Occipital lobe (tissue), 2 donors: ENCODE results near the gene CPT1B. TPM values are rescaled to one million over a fixed set of nuclear protein-coding genes. Genes with fewer than 3 reads are reported as not detected.
A peak's percentile ranks its signal among the peaks of the same experiment; 100 is the strongest.

ENCODE experiments used
- DNase-seq: peaks from one replicate; lab custom pipeline; 2025; lab: John Stamatoyannopoulos, UW
- total RNA-seq: library from RNA; depleted of rRNA; stranded (reverse); fragments of >200 nt; gene quantifications from one replicate; pipeline ENCODE4 v1.2.3, GENCODE V29; 2014

Gene CPT1B
- total RNA-seq, 1 donor from 2014 or later = 6.7 TPM

DNA sequence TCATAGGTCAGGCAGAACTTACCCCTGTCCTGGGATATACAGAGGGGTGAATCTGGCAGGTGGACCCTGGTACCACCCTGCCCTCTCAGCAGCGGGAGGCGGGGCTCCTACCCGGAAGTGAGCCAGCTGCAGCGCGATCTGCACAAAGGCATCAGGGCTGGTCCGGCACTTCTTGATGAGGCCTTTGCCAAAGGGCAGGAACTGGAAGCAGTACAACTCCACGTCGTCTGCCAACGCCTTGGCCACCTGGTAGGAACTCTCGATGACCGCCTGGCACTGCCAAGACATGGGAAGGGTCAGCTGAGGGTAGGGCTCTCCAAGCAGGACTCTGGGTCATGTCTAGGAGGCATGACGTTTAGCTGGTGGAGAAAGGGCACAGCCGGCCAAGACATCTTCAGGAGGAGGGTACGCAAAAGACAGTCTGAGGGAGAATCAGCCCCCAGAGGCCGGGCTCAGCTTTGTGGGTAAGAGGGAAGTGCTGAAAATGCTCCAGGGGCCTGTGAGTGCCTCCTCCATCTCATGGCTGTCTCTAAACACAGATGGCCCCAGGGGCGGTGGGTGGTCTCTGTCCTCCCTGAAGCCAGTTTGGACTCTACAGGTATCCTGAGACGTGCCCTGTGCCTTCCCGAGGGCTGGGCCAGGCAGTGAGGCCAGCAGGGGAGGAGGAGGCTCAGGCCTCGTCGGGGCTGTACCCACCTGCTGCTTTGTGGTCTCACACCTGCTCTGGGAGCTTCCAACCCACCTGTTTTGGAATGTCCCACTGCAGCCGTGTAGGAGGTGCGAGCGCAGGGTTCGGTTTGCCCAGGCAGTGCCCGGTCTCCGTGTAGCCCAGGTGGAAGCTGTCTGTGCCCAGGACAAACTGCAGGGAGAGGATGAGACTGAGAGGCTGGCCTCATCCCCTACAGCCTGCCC is 6.7 kb downstream of the CPT1B start:
- no peak for DNase-seq

DNA sequence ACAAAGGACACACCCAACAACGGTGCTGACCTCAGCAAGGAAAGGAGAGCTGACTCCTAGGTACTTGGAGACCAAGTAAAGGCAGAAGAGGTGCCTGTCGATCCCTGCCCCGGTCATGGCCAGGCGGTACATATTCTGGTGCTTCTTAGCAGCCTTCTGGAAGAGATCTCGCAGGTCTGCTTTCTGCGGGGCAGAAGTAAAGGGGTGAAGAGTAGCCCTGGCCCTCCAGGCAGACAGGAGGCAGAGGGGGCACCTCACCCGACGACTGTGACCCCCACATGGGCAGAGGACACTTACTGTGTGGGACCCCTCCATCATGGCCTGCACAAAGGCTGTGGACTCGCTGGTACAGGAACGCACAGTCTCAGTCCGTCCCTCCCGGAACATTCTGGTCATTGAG is 7.4 kb downstream of the CPT1B start:
- no peak for DNase-seq

DNA sequence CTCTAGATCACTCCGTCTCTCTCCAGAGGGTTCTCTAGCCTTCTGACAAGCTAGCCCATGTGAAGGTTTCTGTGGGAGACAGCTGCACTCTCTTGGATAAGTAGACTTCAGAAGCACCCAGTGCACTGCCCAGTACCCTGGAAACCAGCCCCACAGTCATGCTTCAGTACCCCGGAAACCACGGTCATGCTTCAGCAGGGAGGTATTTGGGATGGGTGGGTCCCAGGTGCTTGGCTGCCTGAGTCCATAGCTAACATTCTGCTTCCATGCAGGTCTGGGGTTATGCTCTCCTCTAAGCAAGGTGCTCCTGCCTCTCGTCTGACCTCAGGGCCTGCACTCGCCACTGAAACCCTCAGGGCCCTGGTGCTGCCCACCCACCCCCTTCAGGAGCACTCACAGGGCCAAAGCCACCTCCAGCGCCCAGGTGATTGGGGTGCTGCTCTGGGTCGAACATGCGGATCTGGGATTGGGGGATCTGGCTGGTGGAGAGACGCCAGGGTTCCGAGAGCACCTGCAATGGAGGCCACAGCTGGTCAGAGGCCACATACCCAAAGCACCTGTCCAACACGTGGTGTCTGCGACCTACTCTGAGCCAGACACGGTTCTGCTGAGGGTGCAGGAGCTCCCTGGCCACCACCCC is 8.2 kb downstream of the CPT1B start:
- DNase-seq = no peak

DNA sequence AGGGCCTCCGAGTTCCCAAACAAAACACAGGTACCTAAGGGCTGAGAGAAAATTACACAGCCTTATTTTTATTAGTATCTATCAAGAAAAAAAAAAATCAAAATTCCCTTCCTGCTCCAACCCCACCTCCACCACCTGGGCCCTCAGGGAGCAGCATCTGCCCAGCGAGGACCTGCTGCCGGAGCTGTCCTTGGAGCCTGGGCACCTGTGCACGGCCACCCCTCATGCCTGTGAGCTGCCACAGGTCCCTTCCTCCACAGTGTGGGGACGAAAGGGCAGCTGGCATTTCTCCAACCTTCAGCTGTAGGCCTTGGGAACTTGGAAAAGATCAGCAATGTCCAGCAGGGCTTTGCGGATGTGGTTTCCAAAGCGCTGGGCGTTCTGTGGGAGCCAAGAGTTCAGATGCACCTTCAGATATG is 9.2 kb downstream of the CPT1B start:
- DNase-seq = no peak

DNA sequence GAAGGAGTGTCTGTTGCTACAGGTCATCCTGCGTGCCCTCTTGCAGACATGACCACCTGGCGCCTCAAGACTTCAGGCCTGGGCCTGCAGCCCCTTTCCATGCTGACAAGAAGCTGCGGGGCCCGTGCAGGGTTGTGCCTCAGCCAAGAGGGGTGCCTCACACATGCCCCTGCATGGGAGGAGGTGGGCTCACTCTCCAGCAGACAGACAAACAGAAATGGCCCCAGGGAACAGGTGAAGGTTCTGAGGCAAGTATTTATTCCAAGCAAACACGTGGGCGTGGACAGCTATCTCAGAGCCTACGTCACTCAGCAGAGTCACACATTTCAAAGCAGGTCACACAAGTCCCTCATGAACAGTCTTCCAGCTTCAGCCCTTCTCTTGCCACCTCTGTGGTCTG is 9.6 kb downstream of the CPT1B start:
- no peak for DNase-seq

DNA sequence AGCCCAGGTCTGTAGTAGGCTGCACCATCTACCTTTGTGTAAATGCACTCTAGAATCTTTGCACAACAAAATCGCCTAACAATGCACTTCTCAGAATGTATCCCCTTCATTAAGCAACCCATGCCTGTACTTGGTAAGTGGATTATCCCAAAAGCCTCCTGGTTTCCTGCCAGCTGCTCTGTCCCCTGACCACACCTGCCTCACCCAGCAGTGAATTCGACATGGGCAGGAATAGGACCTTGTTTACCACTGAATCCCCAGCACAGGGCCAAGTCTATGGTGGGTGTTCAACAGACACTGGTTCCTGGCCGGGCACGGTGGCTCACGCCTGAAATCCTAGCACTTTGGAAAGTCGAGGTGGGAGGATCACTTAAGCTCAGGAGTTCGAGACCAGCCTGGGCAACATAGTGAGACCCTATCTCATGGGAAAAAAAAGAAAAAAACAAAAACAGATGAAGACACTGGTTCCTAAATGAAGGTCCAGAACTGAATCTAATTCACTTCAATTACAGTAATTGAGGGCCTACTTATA is 10.4 kb downstream of the CPT1B start:
- no peak for DNase-seq

DNA sequence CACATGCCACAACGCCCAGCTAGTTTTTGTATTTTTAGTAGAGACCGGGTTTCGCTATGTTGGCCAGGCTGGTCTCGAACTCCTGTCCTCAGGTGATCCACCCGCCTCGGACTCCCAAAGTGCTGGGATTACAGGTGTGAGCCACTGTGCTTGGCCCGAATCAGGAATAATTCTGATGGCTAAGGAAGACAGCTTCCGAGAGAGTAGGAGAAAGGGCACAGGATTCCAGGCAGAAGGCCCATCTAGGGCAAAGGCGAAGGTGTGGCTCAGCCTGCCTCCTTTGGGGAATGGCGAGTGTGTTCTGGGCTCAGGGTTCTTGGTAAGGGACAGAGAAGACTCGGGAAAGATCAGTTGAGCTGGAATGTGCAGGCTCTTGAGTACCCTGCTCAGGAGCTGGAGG is 13.9 kb downstream of the CPT1B start:
- DNase-seq = no peak

DNA sequence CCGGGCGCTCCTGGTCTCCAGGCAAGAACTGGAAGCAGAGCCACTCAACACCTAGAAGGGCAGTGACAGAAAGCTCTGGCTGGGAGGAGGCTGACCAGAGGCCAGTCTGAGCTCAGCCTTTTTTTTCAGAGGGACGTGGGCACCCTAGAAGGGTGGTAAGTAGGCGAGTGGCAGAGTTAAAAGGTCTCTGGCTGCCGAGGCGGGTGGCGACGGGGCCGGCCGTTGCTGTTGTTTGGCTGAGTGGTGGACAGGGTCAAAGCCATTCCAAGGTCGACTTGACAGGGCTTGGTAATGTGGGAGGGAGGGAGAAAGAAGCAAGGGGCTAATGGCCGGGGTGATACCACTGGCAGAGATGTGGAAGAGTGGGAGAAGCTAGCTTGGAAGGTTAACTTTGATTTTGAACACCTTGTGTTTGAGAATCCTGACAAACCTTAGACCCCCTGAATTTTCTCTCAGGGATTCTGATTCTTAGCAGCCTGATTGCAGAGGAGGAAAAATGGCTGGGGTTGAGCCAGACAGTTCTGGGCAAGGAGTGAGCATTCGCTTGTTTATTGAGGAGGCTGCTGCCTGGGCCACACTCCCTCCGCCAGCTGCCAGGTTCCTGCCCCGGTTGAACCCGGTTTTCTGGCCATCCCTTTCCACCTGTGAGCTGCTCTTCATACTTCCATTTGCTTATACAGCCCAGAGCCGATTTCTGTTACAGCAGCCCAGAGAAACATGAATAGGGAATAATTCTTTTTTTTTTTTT is 14.6 kb downstream of the CPT1B start:
- DNase-seq = no peak

DNA sequence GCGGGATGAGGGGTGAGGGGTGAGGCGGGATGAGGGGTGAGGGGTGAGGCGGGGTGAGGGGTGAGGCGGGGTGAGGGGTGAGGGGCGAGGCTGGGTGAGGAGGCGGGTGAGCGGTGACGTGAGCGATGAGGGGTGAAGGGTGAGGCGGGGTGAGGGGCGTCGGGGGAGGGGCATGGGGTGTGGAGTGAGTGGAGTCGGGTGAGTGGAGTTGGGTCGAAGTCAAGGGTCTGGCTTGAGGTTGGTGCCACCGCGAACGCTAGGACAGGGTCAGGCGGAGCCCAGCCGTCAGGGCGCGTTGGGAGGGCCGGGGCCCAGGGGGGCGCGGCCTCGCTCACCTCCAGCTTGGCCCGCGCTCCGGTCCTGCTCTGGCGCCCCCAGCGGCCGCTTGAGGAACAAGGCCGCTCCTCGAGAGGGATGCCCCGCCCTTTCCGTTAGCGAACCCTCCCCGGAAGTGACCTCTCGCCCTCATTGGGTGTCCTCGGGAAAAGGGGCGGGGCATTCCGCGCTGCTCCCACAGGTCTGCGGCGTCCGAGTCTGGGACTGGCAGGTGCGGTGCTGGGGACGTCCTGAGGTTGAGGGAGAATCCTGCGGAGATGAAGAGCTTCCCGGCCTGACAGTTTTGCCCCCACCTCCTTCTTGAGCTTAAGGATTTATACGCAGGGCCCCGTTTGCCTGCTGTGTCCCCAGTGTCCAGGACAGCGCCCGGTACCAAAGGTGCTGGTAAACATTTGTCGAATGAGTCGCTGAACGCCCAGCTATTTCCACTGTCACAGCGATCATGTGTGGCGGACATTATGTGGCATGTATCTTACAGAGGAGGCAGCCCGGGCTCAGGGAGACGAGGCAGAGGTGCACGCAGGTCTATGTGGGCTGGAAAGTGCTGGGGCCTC is 15.5 kb downstream of the CPT1B start, which contains the start of gene SYCE3:
SYCE3 (minus strand) TSS at position 397 of the 890 bp plus-strand sequence. CDS start 6,514 bp downstream, outside the sequence.
- peak; percentile 92 for DNase-seq

DNA sequence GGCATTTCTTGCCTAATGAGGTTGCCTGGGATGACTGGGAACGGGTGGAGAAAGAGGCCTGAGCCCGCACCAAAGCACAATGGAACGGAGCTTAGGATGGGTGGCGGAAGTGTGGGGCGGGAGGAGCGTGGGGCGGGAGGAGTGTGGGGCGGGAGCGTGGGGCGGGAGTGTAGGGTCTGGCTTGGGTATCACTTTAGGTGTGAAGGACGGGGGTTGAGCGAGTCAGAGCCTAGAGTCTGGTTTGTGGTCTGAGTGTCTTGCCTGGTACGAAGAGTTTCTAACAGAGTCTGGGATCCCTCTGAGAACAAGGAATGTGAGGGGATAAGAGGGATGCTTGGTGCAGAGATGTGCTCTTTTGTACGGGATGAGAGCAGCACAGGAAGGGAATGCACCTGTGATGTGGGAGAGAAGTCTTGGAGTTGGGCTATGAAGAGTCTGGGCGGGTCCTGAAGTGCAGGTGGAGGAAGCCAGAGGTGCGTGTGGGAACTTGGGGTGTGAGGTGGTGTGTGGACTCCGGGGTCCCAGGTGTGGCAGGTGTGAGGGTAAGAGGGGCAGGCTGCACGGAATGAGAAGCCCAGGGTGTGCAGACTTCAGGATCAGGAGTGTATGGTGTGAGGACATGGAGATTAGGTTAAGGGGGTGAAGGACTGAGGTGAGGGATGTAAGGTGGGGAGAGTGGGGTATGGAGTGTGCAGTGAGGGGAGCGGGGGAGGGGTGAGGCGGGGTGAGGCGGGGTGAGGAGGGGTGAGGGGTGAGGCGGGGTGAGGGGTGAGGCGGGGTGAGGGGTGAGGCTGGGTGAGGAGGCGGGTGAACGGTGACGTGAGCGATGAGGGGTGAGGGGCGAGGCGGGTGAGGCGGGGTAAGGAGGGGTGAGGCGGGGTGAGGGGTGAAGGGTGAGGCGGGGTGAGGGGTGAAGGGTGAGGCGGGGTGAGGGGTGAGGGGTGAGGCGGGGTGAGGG is 16.5 kb downstream of the CPT1B start:
- no peak for DNase-seq

DNA sequence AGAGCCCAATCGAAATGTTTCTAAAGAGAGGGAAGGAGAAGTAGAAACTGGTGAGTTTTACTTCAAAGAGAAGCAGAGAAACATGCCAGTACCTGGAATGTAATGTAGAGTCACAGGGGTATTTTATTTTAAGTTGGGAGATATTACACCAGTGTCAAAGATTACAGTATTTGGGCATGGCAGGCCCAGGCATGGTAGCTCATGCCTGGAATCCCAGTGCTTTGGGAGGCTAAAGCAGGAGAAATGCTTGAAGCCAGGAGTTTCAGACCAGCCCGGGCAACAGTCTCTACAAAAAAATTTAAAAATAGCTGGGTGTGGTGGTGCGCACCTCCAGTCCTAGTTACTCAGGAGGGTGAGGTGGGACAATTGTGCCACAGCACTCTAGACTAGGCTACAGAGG is 18.2 kb downstream of the CPT1B start:
- DNase-seq = no peak

DNA sequence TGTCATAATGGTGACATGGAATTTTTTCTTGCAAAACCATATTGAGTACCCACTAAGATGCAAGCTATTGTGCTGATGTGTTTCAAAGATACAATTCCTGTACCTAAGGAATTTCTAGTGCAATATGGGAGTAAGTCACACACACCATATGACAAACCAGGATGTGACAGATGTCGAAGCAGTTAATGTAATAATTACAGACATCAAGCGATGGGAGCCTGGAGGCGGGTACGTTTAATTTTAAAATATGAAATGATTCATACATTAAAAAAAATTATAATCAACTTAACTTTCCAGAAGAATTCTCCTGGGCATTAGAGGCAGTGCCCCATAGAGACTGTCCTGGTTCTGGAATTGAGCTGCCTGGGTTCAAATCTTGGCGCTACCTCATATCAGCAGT is 21.5 kb downstream of the CPT1B start:
- DNase-seq = no peak

DNA sequence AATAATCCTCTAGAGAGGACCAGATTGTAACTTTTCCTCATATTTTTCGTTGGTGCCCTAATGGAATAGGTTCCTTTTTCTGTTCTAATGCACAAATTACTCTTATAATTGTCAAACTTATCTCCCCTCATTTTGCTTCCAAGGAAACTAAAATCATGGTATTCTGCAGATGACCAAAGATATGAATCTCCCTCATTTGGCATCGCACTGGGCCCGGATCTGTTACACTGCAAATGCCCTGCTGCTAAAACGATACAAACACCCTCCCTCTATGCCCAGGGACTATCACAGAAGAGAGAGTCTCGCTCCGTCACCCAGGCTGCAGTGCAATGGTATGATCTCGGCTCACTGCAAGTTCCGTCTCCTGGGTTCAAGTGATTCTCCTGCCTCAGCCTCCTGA is 24.9 kb downstream of the CPT1B start:
- no peak for DNase-seq

DNA sequence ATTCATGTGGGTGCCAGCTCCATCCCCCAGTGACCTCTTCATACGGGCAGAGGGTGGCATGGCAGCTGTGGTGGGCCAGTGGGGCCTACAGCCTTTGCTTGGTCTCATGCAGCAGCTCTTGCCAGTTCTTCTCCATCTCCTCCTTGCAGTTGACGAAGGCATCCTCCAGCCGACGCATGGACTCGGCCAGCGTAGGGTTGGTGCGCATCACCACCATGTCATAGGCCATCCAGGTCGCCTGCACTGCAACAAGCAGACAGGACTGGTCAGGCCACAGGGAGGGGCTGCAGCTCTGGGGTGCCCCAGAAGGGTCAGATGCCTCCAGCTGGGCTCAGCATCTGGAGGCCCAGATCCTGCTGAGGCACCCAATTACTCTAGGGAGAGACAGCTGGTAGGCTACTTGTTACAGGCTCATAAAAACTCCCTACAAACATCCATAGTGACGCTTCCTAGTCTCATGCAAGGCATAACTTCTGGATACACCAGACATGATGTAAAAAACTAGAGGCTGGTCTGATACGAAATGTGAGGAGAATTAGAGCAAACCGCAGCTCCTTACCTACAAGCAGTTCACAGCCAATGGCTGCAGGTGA is 27.0 kb downstream of the CPT1B start:
- no peak for DNase-seq

DNA sequence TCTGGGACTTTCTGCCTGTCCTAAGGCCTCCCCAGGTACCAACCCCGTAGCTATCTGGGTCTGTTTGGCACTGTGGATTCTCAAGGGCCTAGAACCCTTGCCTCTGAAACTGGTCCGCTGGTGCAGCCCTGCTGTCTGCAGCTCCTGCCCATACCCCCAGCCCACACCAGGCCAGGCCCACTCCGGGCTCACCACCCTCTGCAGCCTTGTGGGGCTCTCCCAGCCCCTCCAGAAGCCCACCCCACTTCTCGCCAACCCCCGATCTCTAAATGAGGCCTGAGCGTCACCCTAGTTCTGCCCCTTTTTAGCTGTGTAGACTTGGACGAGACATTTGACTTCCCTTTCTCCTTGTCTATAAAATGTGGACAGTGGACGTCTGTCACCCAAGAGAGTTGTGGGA is 27.8 kb downstream of the CPT1B start:
- DNase-seq = no peak

DNA sequence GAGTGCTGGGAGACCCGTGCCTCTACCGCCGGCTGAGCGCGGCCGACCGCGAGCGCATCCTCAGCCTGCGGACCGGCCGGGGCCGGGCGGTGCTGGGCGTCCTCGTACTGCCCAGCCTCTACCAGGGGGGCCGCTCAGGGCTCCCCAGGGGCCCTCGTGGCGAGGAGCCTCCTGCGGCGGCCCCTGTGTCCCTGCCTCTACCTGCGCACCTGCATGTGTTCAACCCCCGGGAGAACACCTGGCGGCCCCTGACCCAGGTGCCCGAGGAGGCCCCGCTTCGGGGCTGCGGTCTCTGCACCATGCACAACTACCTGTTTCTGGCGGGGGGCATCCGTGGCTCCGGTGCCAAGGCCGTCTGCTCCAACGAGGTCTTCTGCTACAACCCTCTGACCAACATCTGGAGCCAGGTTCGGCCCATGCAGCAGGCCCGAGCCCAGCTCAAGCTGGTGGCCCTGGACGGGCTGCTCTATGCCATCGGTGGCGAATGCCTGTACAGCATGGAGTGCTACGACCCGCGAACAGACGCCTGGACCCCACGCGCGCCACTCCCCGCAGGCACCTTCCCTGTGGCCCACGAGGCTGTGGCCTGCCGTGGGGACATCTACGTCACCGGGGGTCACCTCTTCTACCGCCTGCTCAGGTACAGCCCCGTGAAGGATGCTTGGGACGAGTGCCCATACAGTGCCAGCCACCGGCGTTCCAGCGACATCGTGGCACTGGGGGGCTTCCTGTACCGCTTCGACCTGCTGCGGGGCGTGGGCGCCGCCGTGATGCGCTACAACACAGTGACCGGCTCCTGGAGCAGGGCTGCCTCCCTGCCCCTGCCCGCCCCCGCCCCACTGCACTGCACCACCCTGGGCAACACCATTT is 29.1 kb downstream of the CPT1B start:
- DNase-seq = no peak

DNA sequence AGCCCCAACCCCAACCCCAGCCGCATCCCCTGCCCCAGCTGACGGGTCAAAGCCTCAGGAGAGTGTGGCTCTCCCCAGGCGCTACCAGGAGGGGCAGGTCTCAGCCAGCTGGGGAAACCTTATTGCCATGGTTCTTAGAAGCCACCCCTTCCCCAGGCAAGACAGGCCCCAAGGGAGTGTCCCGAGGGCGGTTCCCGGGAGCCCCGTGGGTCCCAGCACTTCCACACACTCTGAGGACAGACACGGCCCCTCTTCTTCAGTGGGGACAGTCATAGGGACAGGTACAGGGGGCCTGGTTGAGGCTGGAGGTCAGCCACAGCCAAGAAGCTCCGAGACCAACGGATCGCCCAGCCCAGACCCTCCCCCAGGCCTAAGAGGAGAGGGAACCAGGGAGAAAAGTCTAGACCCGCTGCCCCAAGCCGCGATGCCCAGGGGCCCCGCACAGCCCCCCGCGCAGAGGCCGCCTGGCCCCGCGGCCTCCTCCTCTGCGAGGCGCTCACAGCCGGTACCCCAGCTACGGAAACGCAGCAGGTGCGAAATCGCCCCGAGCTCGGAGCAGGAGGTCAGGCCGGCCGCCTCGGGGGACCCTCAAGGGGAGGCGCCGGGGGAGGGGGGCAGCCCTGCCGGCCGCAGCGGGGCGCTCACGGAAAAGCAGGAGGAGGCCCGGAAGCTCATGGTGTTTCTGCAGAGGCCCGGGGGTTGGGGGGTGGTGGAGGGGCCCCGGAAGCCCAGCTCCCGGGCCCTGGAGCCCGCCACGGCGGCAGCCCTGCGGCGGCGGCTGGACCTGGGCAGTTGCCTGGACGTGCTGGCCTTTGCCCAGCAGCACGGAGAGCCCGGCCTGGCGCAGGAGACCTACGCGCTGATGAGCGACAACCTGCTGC is 29.9 kb downstream of the CPT1B start:
- no peak for DNase-seq
